ENCODE data around the gene NDUFB2. TPM values are rescaled to one million over a fixed set of nuclear protein-coding genes. Genes with fewer than 3 reads are reported as not detected.

The NDUFB2 gene
- total RNA-seq, 1 donor from 2014 or later, result 161 TPM

GRCh38 chr7:140680886-140681285 lies 15.6 kb upstream of the NDUFB2 start:
- intact Hi-C loops (cut with DNase I), result no loop called here
- H3K27me3 ChIP-seq (ENCODE audit: low read depth), result no peaks in the 10 kb centered on the region
- peaks cover 6% of the 10 kb centered on the region for H3K4me1 ChIP-seq
- no peaks in the 10 kb centered on the region for H3K9me3 ChIP-seq
- ATAC-seq (no peak), DNase-seq (no peak)
- no peak overlapping the region for H3K4me3 ChIP-seq
- no peak overlapping the region for H3K27ac ChIP-seq
- peaks cover 60% of the 10 kb centered on the region for H3K36me3 ChIP-seq
- TF ChIP-seq CTCF (IDR thresholded peaks at IDR 0.05), result no peak

GRCh38 chr7:140681766-140682165 lies 14.7 kb upstream of the NDUFB2 start:
- no peaks in the 10 kb centered on the region for H3K27me3 ChIP-seq (ENCODE audit: low read depth)
- no peak for TF ChIP-seq CTCF (IDR thresholded peaks at IDR 0.05)
- intact Hi-C loops (cut with DNase I), result no loop called here
- H3K4me3 ChIP-seq, result no peak overlapping the region
- ATAC-seq, result no peak
- H3K27ac ChIP-seq, result no peak overlapping the region
- H3K4me1 ChIP-seq, result no peaks in the 10 kb centered on the region
- no peak for DNase-seq
- H3K36me3 ChIP-seq, result peaks cover 66% of the 10 kb centered on the region
- H3K9me3 ChIP-seq, result no peaks in the 10 kb centered on the region

- H3K36me3 ChIP-seq, result peaks cover 81% of the 10 kb centered on the region
- no peaks in the 10 kb centered on the region for H3K27me3 ChIP-seq (ENCODE audit: low read depth)
- no peaks in the 10 kb centered on the region for H3K4me1 ChIP-seq
- TF ChIP-seq CTCF (IDR thresholded peaks at IDR 0.05), result no peak
- H3K9me3 ChIP-seq, result no peaks in the 10 kb centered on the region
- H3K27ac ChIP-seq, result no peak overlapping the region
- ATAC-seq (no peak), DNase-seq (no peak)
- intact Hi-C loops (cut with DNase I), result no loop called here
- no peak overlapping the region for H3K4me3 ChIP-seq
Measured at GRCh38 chr7:140683657-140684056, 12.9 kb upstream of the NDUFB2 start.

GRCh38 chr7:140684066-140684950 lies 12.2 kb upstream of the NDUFB2 start:
- no peaks in the 10 kb centered on the region for H3K4me1 ChIP-seq
- H3K9me3 ChIP-seq, result no peaks in the 10 kb centered on the region
- intact Hi-C loops (cut with DNase I), result no loop called here
- peaks cover 82% of the 10 kb centered on the region for H3K36me3 ChIP-seq
- DNase-seq (no peak), ATAC-seq (no peak)
- no peaks in the 10 kb centered on the region for H3K27me3 ChIP-seq (ENCODE audit: low read depth)
- TF ChIP-seq CTCF (IDR thresholded peaks at IDR 0.05), result no peak
- no peak overlapping the region for H3K27ac ChIP-seq
- H3K4me3 ChIP-seq, result no peak overlapping the region

GRCh38 chr7:140685407-140686087 lies 11.0 kb upstream of the NDUFB2 start:
- H3K9me3 ChIP-seq, result no peaks in the 10 kb centered on the region
- H3K27me3 ChIP-seq (ENCODE audit: low read depth), result no peaks in the 10 kb centered on the region
- TF ChIP-seq CTCF (IDR thresholded peaks at IDR 0.05), result no peak
- no peak for DNase-seq
- ATAC-seq, result no peak
- no peak overlapping the region for H3K27ac ChIP-seq
- H3K4me3 ChIP-seq, result no peak overlapping the region
- intact Hi-C loops (cut with DNase I), result no loop called here
- peaks cover 77% of the 10 kb centered on the region for H3K36me3 ChIP-seq
- H3K4me1 ChIP-seq, result no peaks in the 10 kb centered on the region

Data from lower lobe of right lung (tissue), 2 donors.